Testis (tissue), 2 donors: ENCODE data around the gene ORAI2.

Source experiments
- POLR2A ChIP-seq: fragments of 450-650 bp; IDR thresholded peaks from one replicate; pipeline ENCODE4 v1.6.1; 2017; ENCODE audit warnings: antibody characterized with exemption, mild to moderate bottlenecking, moderate library complexity
- TF ChIP-seq, protein P1 (sequence below), 3 experiments: fragments of 450-650 bp in 2 of 3; fragments of 200-600 bp in 1 of 3; sonication (generic) in 1 of 3; IDR thresholded peaks; one replicate each; pipeline ENCODE4 v1.5.1; 2016 to 2019; ENCODE audit warnings: antibody characterized with exemption in 3 of 3, mild to moderate bottlenecking in 2 of 3, moderate library complexity in 1 of 3

GRCh38 chr7:102452451-102452850, 19.1 kb downstream of the ORAI2 start:
- no peak for TF ChIP-seq POLR2A
- TF ChIP-seq, protein P1, sequence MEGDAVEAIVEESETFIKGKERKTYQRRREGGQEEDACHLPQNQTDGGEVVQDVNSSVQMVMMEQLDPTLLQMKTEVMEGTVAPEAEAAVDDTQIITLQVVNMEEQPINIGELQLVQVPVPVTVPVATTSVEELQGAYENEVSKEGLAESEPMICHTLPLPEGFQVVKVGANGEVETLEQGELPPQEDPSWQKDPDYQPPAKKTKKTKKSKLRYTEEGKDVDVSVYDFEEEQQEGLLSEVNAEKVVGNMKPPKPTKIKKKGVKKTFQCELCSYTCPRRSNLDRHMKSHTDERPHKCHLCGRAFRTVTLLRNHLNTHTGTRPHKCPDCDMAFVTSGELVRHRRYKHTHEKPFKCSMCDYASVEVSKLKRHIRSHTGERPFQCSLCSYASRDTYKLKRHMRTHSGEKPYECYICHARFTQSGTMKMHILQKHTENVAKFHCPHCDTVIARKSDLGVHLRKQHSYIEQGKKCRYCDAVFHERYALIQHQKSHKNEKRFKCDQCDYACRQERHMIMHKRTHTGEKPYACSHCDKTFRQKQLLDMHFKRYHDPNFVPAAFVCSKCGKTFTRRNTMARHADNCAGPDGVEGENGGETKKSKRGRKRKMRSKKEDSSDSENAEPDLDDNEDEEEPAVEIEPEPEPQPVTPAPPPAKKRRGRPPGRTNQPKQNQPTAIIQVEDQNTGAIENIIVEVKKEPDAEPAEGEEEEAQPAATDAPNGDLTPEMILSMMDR (IDR thresholded peaks at IDR 0.05): no peak
